GM19455 (cell line): ENCODE measurements around the gene TDRD10.

ENCODE experiments used
- ATAC-seq: cut with Tn5 transposase; IDR thresholded peaks from one replicate; pipeline ENCODE4 v1.9.1; 2021; ENCODE audit not compliant: unreplicated experiment

Gene TDRD10, protein sequence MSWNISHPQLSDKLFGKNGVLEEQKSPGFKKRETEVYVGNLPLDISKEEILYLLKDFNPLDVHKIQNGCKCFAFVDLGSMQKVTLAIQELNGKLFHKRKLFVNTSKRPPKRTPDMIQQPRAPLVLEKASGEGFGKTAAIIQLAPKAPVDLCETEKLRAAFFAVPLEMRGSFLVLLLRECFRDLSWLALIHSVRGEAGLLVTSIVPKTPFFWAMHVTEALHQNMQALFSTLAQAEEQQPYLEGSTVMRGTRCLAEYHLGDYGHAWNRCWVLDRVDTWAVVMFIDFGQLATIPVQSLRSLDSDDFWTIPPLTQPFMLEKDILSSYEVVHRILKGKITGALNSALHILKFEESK

GRCh38 chr1:154502066-154502743, at the start of gene TDRD10, which contains the start of gene SHE:
TSS of gene TDRD10 (plus strand) at chr1:154502219. CDS start at chr1:154506904, 4,685 bp downstream.
TSS of gene SHE (minus strand) at chr1:154502412. CDS start at chr1:154502026, 386 bp downstream.
- no peak for ATAC-seq

GRCh38 chr1:154453161-154453560, 48.9 kb upstream of the TDRD10 start:
- ATAC-seq: no peak

DNA sequence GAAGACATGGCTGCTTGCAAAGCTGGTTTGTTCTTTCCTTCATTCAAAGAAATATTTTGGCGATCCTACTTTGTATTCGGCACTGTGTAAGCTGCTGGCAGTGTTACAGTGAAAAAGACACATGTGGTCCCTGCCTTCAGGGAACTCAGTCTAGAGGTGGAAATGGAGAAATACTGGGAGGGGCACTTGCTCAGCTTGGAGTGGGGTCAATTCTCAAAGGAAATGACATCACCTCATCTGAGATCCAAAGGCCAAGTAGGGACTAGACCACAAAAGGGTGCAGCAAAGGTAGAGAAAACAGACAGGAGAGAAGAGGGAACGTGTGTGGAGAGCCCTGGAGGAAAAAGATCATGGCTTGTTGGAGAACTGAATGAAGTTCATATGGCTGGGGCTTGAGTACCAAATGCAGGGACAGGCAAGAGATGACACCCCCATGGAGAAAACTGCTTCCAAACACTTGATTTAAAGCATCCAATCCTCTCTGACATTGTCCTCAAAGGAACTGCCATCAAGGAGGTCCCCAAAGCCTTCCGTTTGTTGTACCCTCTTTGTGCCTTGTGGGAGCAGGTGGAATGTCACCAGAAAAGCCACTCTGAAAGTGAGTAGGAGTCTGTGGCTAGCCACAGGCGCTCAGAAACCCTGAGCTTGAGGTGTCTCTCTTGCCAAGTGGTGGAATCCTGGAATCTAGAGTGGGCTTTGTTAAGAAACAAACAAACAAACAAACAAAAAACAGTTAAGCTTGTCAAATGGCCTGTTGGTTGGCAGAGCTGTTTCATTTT, 48.3 kb upstream of the TDRD10 start:
- no peak for ATAC-seq

GRCh38 chr1:154454386-154455120, 47.5 kb upstream of the TDRD10 start:
- ATAC-seq: no peak

DNA sequence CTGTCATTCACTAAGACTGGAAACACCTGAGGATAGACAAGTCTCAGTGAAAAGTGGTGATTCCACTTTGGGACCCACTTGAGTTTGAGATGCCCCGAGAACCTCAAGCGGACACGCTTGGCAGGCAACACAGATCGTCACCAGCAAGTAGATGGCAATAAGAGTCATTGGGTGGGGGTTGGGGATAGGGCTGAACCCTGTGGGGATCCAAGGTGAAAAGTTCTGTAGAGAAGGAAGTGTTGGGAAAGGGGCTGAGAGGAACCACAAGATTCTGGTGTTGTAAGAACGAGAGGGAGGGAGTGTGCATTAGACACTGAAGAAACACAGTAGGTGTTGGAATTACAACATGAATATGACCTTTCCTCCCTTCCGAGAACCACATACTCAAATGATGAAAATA, 45.4 kb upstream of the TDRD10 start:
- no peak for ATAC-seq

- no peak for ATAC-seq
Observed at GRCh38 chr1:154459080-154459479, 42.9 kb upstream of the TDRD10 start.

GRCh38 chr1:154460695-154461260, 41.2 kb upstream of the TDRD10 start:
- no peak for ATAC-seq

DNA sequence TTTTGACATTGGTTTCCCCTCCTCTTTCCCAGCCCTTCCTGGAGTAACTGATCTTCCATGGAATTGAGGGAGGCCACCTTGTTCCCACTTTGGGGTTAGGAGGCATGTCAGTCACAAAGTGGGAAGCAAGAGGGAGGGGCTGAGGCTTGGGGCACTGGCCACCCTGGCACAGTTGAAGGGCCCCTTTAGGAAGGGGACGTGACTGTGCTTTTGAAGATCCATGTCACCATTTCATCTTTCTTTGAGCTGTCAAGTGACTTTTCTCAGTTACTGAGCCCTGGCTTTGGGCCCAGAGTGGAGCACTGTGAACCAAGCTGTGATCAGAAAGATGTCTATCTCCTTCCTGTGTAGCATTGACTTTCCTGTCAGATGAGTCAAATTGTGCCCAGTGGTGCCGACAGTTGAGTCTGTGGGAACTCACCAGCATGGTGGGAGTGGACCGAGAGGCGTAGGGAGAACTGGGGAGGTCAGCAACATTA, 38.5 kb upstream of the TDRD10 start:
- no peak for ATAC-seq

DNA sequence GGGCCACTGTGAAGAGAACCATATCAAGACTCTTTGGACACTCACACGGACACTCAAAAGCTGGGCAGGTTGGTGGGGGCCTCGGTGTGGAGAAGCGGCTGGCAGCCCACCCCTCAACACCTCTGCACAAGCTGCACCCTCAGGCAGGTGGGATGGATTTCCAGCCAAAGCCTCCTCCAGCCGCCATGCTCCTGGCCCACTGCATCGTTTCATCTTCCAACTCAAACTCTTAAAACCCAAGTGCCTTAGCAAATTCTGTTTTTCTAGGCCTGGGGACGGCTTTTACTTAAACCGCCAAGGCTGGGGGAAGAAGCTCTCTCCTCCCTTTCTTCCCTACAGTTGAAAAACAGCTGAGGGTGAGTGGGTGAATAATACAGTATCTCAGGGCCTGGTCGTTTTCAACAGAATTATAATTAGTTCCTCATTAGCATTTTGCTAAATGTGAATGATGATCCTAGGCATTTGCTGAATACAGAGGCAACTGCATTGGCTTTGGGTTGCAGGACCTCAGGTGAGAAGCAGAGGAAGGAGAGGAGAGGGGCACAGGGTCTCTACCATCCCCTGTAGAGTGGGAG, 36.3 kb upstream of the TDRD10 start:
- ATAC-seq: no peak

DNA sequence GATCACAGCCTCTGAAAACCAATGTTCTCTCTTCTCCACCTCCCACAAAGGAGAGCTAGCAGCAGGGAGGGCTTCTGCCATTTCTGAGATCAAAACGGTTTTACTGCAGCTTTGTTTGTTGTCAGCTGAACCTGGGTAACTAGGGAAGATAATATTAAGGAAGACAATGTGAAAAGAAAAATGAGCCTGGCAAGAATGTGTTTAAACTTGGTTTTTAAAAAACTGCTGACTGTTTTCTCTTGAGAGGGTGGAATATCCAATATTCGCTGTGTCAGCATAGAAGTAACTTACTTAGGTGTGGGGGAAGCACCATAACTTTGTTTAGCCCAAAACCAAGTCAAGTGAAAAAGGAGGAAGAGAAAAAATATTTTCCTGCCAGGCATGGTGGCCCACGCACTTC, 35.8 kb upstream of the TDRD10 start:
- no peak for ATAC-seq

DNA sequence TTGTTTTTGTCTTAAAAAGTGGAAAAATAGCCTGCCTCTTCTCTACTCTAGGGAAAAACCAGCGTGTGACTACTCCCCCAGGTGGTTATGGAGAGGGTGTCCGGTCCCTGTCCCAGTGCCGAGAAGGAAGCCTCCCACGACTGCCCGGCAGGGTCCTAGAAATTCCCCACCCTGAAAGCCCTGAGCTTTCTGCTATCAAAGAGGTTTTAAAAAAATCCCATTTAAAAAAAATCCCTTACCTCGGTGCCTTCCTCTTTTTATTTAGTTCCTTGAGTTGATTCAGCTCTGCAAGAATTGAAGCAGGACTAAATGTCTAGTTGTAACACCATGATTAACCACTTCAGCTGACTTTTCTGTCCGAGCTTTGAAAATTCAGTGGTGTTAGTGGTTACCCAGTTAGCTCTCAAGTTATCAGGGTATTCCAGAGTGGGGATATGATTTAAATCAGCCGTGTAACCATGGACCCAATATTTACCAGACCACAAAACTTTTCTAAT, 35.0 kb upstream of the TDRD10 start:
- no peak for ATAC-seq

DNA sequence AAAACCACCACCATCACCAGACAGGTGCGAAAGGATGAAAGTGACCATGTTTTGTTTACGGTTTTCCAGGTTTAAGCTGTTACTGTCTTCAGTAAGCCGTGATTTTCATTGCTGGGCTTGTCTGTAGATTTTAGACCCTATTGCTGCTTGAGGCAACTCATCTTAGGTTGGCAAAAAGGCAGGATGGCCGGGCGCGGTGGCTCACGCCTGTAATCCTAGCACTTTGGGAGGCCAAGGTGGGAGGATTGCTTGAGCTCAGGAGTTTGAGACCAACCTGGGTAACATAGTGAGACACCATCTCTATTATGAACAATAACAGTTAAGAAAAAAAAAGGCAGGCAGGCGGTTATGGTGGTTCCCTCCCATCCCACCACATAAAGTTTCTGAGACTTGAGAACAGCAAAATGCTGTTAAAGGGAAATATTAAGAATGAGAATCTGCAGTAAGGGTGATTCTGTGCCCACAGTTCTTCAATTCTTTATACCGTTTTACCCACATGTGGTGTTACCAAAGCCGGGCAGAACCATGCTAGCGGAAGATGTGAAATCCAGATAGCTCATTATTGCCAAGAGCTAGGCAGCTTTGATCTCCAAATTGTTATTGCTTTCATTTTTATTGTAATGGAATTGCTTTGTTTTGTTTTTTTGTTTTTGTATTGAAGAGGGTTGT, 34.5 kb upstream of the TDRD10 start:
- ATAC-seq: no peak

DNA sequence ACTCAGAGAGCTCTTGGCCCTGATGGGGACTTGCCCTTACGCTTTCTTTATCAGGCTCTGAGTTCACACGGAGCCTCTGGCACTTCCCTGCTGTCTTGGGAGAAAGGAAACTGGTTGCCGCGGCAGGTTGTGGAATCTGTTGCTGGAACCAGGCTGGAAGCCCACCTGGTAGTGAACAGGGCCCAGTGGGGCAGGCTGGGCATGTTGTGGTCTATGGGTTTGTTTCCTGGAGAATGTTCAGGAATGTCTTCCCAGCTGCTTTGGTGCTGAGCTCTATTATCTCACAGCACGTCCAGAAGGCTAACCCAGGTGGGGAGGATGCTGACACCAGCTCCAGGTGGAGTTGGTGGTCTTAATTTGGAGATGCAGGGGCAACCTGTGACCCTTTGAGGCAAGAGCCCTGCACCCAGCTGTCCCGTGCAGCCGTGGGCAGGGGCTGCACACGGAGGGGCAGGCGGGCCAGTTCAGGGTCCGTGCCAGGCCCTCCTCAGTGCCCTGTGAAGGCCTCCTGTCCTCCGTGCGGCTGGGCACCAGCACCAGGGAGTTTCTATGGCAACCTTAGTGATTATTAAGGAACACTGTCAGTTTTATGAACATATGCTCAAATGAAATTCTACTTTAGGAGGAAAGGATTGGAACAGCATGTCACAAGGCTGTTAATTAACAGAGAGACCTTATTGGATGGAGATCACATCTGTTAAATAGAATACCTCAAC, 33.3 kb upstream of the TDRD10 start:
- no peak for ATAC-seq

DNA sequence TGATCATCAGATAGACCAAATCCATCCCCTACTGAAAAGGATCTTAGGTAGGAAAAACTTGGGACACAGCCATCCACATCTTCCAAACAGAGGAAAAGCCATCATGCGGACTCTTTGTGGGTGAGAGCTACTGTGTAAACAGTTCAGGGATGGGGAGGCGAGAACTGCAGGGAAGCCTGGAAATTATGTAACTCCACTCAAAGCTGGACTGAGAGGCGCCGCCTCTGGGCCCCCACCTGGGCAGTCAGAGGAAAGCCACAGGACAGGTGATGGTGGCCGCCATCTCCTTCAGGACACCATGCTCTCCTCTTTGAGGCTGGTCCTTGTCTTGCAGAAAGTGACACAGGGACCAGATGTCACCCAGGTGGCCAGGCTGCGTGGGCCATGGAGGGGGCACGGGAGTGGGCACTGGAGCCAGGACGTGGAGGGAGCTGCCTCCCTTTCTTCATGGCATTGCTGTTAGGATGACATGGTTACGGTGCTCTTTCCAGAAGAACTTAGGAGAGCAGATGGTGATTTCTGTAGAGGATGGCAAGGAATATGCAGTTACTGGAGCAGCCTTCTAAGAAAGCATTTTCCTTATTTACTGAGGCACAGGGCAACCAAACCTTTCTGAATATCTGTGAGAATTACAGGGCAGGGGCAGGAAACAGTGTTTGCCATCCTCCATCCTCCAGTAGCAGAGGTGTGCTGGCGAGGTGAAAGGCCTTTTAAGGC, 32.0 kb upstream of the TDRD10 start:
- no peak for ATAC-seq

GRCh38 chr1:154471304-154471703, 30.7 kb upstream of the TDRD10 start:
- no peak for ATAC-seq

GRCh38 chr1:154474802-154475201, 27.2 kb upstream of the TDRD10 start:
- ATAC-seq: no peak

GRCh38 chr1:154476791-154477190, 25.2 kb upstream of the TDRD10 start:
- ATAC-seq: no peak

GRCh38 chr1:154478013-154478412, 24.0 kb upstream of the TDRD10 start:
- no peak for ATAC-seq
